OCI-LY3 (cell line): ENCODE data around the gene MED15.

Experiments
- H2AFZ ChIP-seq: fragments of 200-600, 300-600 bp; shearing (Covaris generic); 2 replicates; pipeline ENCODE4 v1.6.0; 2014; ENCODE audit warnings: antibody characterized with exemption, low read depth, low read length
- H3K27ac ChIP-seq: fragments of 200-600, 300-600 bp; sonication (generic); 2 replicates; pipeline ENCODE4 v1.5.1; 2014; ENCODE audit warnings: mild to moderate bottlenecking, low read length, moderate library complexity, mixed read lengths
- H3K27me3 ChIP-seq: fragments of 200-600, 300-600 bp; sonication (generic); 2 replicates; pipeline ENCODE4 v1.6.1; 2014; ENCODE audit warnings: low read depth, low read length, mixed read lengths
- H3K36me3 ChIP-seq: fragments of 200-600, 300-600 bp; sonication (generic); replicated peaks from 2 replicates; pipeline ENCODE3; 2014; ENCODE audit warnings: low read depth, low read length, mixed read lengths
- H3K4me1 ChIP-seq: fragments of 300-600, 200-600 bp; sonication (generic); 2 replicates; pipeline ENCODE4 v1.6.1; 2014; ENCODE audit warnings: low read length, mixed read lengths
- H3K4me2 ChIP-seq: fragments of 200-600, 300-600 bp; sonication (generic); 2 replicates; pipeline ENCODE4 v1.6.1; 2014; ENCODE audit warnings: low read length, mixed read lengths
- H3K4me3 ChIP-seq: fragments of 300-600, 200-600 bp; sonication (generic); 2 replicates; pipeline ENCODE4 v1.5.1; 2014; ENCODE audit warnings: antibody characterized with exemption, mild to moderate bottlenecking, low read length, moderate library complexity
- H3K79me2 ChIP-seq: fragments of 300-600, 200-600 bp; shearing (Covaris generic); 2 replicates; pipeline ENCODE4 v1.6.1; 2014; ENCODE audit warnings: mild to moderate bottlenecking, low read length, mixed read lengths
- H3K9ac ChIP-seq: fragments of 300-600, 200-600 bp; shearing (Covaris generic); 2 replicates; pipeline ENCODE4 v1.6.0; 2014; ENCODE audit warnings: mild to moderate bottlenecking, low read length, moderate library complexity
- H3K9me3 ChIP-seq: fragments of 200-600, 300-600 bp; shearing (Covaris generic); 2 replicates; pipeline ENCODE4 v1.6.1; 2014; ENCODE audit warnings: low read length, mixed read lengths; ENCODE audit not compliant: insufficient read depth
- H4K20me1 ChIP-seq: fragments of 200-600, 300-600 bp; sonication (generic); 2 replicates; pipeline ENCODE4 v1.6.1; 2016; ENCODE audit warnings: low read length, mixed read lengths; ENCODE audit not compliant: insufficient read depth
- CTCF ChIP-seq: fragments of 200-600, 300-600 bp; sonication (generic); IDR thresholded peaks from 2 replicates; pipeline ENCODE4 v1.5.1; 2014; ENCODE audit warnings: antibody characterized with exemption, low read length, low read depth
- EZH2phosphoT487 ChIP-seq: fragments of 200-600 bp; shearing (Covaris generic); IDR thresholded peaks from 2 replicates; pipeline ENCODE4 v1.6.1; 2018; ENCODE audit warnings: antibody characterized with exemption, mixed run types, low read depth

The MED15 gene

GRCh38 chr22:20582520-20583361 lies 75.3 kb downstream of the MED15 start:
- Histone ChIP-seq H3K4me3 (no peak overlapping the region), H3K9ac (no peak overlapping the region), H3K4me2 (no peak overlapping the region), H3K4me1 (no peaks in the 10 kb centered on the region), H3K79me2 (no peaks in the 10 kb centered on the region), H3K9me3 (no peaks in the 10 kb centered on the region), H2AFZ (no peak overlapping the region), H4K20me1 (peaks cover 10% of the 10 kb centered on the region), H3K27me3 (no peaks in the 10 kb centered on the region), H3K36me3 (peaks cover 48% of the 10 kb centered on the region), H3K27ac (no peak overlapping the region)
- TF ChIP-seq CTCF = no peak
- TF ChIP-seq EZH2phosphoT487 = no peak

DNA sequence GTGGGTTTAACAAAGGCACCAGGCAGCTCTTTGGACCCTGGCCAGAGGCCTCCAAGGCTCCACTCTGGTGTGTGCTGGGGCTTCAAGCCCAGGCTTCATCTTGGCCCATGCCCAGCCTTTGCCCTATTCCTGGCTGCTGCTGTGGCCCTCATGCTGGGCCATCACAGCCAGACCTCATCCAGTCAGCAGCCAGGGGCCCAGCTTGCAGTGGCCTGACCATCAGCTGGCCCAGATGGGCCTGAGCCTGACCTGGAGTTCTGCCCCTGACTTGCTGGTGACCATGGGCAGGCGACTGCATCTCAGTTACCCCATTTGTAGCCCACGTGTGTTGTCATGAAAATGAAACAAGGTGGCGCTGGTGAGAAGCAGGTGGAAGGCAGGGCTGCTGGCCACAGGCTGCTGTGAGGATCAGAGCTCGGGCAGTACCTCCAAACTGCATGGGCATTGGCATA lies 76.1 kb downstream of the MED15 start:
- Histone ChIP-seq H3K4me3 (no peak overlapping the region), H3K4me2 (no peak overlapping the region), H3K27ac (no peak overlapping the region), H4K20me1 (peaks cover 10% of the 10 kb centered on the region), H3K9me3 (no peaks in the 10 kb centered on the region), H3K4me1 (no peaks in the 10 kb centered on the region), H3K27me3 (no peaks in the 10 kb centered on the region), H3K9ac (no peak overlapping the region), H3K36me3 (peaks cover 43% of the 10 kb centered on the region), H2AFZ (no peak overlapping the region), H3K79me2 (no peaks in the 10 kb centered on the region)
- TF ChIP-seq EZH2phosphoT487 (no peak), CTCF (peak; percentile 45)

DNA sequence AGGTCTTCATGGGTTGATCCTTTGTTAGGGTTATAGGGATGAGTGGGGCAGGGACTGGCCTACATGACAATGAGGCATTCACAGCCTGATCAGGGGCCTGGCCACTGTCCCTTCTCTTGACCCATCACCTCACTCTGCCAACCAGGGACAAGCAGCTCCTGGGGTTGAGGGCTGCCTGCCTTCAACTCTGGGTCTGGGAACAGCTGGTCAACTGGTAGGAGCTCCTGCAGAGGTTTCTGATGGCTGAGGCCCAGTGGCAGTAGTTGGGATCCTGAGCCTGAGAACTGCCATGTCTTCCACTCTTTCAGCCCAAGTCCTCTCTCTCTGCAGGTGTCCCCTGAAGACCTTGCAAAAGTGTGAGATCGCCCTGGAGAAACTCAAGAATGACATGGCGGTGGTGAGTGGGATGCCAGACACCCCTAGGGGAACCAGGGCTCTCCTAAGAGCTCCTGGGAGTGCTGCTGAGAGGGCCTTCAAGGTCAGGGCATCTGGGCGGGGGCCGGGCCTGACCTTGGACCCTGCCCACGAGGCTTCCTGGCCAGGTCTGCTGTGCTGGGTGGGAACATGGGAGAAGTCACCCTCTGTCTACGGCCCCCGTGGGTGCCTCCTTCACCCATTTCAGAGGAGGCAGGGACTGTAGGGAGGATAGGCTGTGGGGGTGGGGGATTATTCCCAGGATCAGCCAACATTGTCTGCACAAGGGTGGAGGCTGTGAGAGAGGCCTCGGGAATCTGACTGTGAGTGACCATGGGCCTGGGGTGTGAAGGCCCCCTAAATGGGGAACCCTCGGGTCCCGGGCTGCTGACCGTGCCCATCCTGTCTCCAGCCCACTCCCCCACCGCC lies 76.8 kb downstream of the MED15 start:
- no peak overlapping the region for H3K9ac ChIP-seq
- H3K27me3 ChIP-seq = no peaks in the 10 kb centered on the region
- TF ChIP-seq CTCF (no peak), EZH2phosphoT487 (no peak)
- peaks cover 10% of the 10 kb centered on the region for H4K20me1 ChIP-seq
- no peak overlapping the region for H3K27ac ChIP-seq
- no peaks in the 10 kb centered on the region for H3K4me1 ChIP-seq
- H3K9me3 ChIP-seq = no peaks in the 10 kb centered on the region
- no peak overlapping the region for H2AFZ ChIP-seq
- no peaks in the 10 kb centered on the region for H3K79me2 ChIP-seq
- H3K4me2 ChIP-seq = no peak overlapping the region
- H3K36me3 ChIP-seq = peaks cover 42% of the 10 kb centered on the region
- no peak overlapping the region for H3K4me3 ChIP-seq
